Thymus (tissue), 11 donors: ENCODE measurements around the gene EPAS1. TPM values are rescaled to one million over a fixed set of nuclear protein-coding genes. Genes with fewer than 3 reads are reported as not detected.

ENCODE experiments used
- DNase-seq, 9 donors: peaks; one replicate each; pipeline ENCODE4 v3.0.0-alpha.2; 2013; ENCODE audit warnings: low spot score in 9 of 9, low read depth in 6 of 9, missing footprints in 1 of 9
- H3K27ac ChIP-seq, 2 donors: one replicate each; pipeline ENCODE4 v1.5.1; 2013; ENCODE audit warnings: control low read depth in 1 of 2, low read depth in 1 of 2, low read length in 1 of 2, mild to moderate bottlenecking in 1 of 2, moderate library complexity in 1 of 2
- H3K27me3 ChIP-seq, 2 donors: one replicate each; pipeline ENCODE4 v1.5.1; 2013; ENCODE audit warnings: low read length in 1 of 2; ENCODE audit not compliant: control insufficient read depth in 2 of 2, insufficient read depth in 1 of 2
- H3K36me3 ChIP-seq, 2 donors: one replicate each; pipeline ENCODE4 v1.5.1; 2013; ENCODE audit warnings: low read length in 1 of 2, mild to moderate bottlenecking in 1 of 2, moderate library complexity in 1 of 2; ENCODE audit not compliant: control insufficient read depth in 2 of 2, insufficient read depth in 2 of 2
- H3K4me1 ChIP-seq, 2 donors: one replicate each; pipeline ENCODE4 v1.5.1; 2013; ENCODE audit warnings: low read length in 2 of 2; ENCODE audit not compliant: control insufficient read depth in 2 of 2, insufficient read depth in 2 of 2
- H3K4me3 ChIP-seq, 2 donors: one replicate each; pipeline ENCODE4 v1.5.1; 2013; ENCODE audit warnings: low read length in 2 of 2, control low read depth in 1 of 2, mild to moderate bottlenecking in 1 of 2
- H3K9me3 ChIP-seq, 2 donors: one replicate each; pipeline ENCODE4 v1.5.1; 2013; ENCODE audit warnings: low read length in 1 of 2, mild to moderate bottlenecking in 1 of 2; ENCODE audit not compliant: control insufficient read depth in 2 of 2, insufficient read depth in 1 of 2
- WGBS: extraction: QIAGEN DNeasy Blood & Tissue Kit; methylation state at CpG from one replicate; pipeline ENCODE4 v1.1.7; 2013; 5-methylcytosine and 5-hydroxymethylcytosine counted together
- polyA plus RNA-seq: library from polyadenylated mRNA; stranded (reverse); fragments of 200-250 nt; gene quantifications from one replicate; pipeline ENCODE4 v1.2.3, GENCODE V29; 2013
- total RNA-seq: library from RNA; stranded (reverse); fragments of 120-200 nt; gene quantifications from one replicate; pipeline ENCODE4 v1.2.4, GENCODE V29; 2013
- donor health status: healthy.

The EPAS1 gene
- total and polyA plus RNA-seq, 2 donors, result 3.1 to 48.9 TPM

- no peak overlapping the region for H3K4me3 ChIP-seq
- H3K27ac ChIP-seq, result no peak overlapping the region
- peaks cover 23 to 24% of the 10 kb centered on the region in 2 donors for H3K4me1 ChIP-seq
- no peaks in the 10 kb centered on the region for H3K9me3 ChIP-seq
- H3K27me3 ChIP-seq, result no peaks in the 10 kb centered on the region
- DNase-seq, result no peak
- no peaks in the 10 kb centered on the region for H3K36me3 ChIP-seq
- WGBS, result 67% methylated on average over 3 of the region's 3 CpGs
Observed at GRCh38 chr2:46434851-46435273, 137.7 kb downstream of the EPAS1 start.

GRCh38 chr2:46435353-46435752 lies 138.1 kb downstream of the EPAS1 start:
- Histone ChIP-seq H3K27me3 (no peaks in the 10 kb centered on the region), H3K4me3 (no peak overlapping the region), H3K36me3 (no peaks in the 10 kb centered on the region), H3K4me1 (peaks cover 28 to 29% of the 10 kb centered on the region in 2 donors), H3K9me3 (no peaks in the 10 kb centered on the region), H3K27ac (no peak overlapping the region)
- no peak for DNase-seq

GRCh38 chr2:46435796-46436360 lies 138.7 kb downstream of the EPAS1 start:
- Histone ChIP-seq H3K27ac (no peak overlapping the region), H3K27me3 (no peaks in the 10 kb centered on the region), H3K36me3 (no peaks in the 10 kb centered on the region), H3K4me1 (peaks cover 33% of the 10 kb centered on the region in 2 donors), H3K9me3 (no peaks in the 10 kb centered on the region), H3K4me3 (no peak overlapping the region)
- 93% methylated on average over 4 of the region's 4 CpGs for WGBS
- no peak for DNase-seq

Other genes with a start within 250 kb of the EPAS1 start
- gene TMEM247, start 182.2 kb downstream of the EPAS1 start, total RNA-seq, result not detected
- not detected for gene TMEM247, start 182.2 kb downstream of the EPAS1 start, polyA plus RNA-seq
- 12.3 TPM for gene RHOQ, start 245.1 kb downstream of the EPAS1 start, total RNA-seq
- gene RHOQ, start 245.1 kb downstream of the EPAS1 start, polyA plus RNA-seq, result 52.7 TPM
- gene ATP6V1E2, start 245.2 kb downstream of the EPAS1 start, total RNA-seq, result 3.4 TPM
- 4.2 TPM for gene ATP6V1E2, start 245.2 kb downstream of the EPAS1 start, polyA plus RNA-seq